ENCODE results near the gene FBXO36. TPM values are rescaled to one million over a fixed set of nuclear protein-coding genes. Genes with fewer than 3 reads are reported as not detected.

FBXO36 gene
- total and polyA plus RNA-seq, 10 donors, result 0.36 to 2.6 (median 1.0) TPM

GRCh38 chr2:230043025-230043424 lies 120.7 kb downstream of the FBXO36 start:
- Histone ChIP-seq H3K4me1 (no peaks in the 10 kb centered on the region), H3K4me3 (no peak overlapping the region), H3K9me3 (no peaks in the 10 kb centered on the region), H3K27me3 (replicated peaks in 1 of 7) (no peaks in the 10 kb centered on the region), H3K27ac (no peak overlapping the region), H3K36me3 (peaks cover 0 to 24% (median 6%) of the 10 kb centered on the region in 6 donors)
- TF ChIP-seq CTCF (IDR thresholded peaks at IDR 0.05 in 8 of 11, conservative IDR thresholded peaks at IDR 0.05 in 3 of 11) (no peak), POLR2A (IDR thresholded peaks at IDR 0.05) (no peak), POLR2AphosphoS5 (IDR thresholded peaks at IDR 0.05) (no peak)
- intact Hi-C loops (cut with DNase I; ENCODE audit: low total_unique reads), result no loop called here
- no peak for DNase-seq
- WGBS, 5 donors, result 78 to 98% (median 92%) methylated on average over 5 of the region's 5 CpGs

GRCh38 chr2:230043461-230043860 lies 121.2 kb downstream of the FBXO36 start:
- no peak overlapping the region for H3K4me3 ChIP-seq
- TF ChIP-seq POLR2AphosphoS5 (IDR thresholded peaks at IDR 0.05) (no peak), POLR2A (IDR thresholded peaks at IDR 0.05) (no peak), CTCF (IDR thresholded peaks at IDR 0.05 in 8 of 11, conservative IDR thresholded peaks at IDR 0.05 in 3 of 11) (no peak)
- no peak overlapping the region for H3K27ac ChIP-seq
- intact Hi-C loops (cut with DNase I; ENCODE audit: low total_unique reads), result no loop called here
- no peaks in the 10 kb centered on the region for H3K9me3 ChIP-seq
- no peaks in the 10 kb centered on the region for H3K4me1 ChIP-seq
- 89 to 100% (median 95%) methylated on average over 2 of the region's 2 CpGs for WGBS, 5 donors
- H3K36me3 ChIP-seq, result peaks cover 0 to 24% (median 6%) of the 10 kb centered on the region in 6 donors
- no peaks in the 10 kb centered on the region for H3K27me3 ChIP-seq (replicated peaks in 1 of 7)
- no peak for DNase-seq

GRCh38 chr2:230046491-230046890 lies 124.2 kb downstream of the FBXO36 start:
- H3K9me3 ChIP-seq, result no peaks in the 10 kb centered on the region
- H3K27me3 ChIP-seq (replicated peaks in 1 of 7), result no peaks in the 10 kb centered on the region
- DNase-seq, result no peak
- H3K27ac ChIP-seq, result no peak overlapping the region
- H3K4me1 ChIP-seq, result peaks cover 0 to 3% (median 0%) of the 10 kb centered on the region in 6 donors
- TF ChIP-seq POLR2AphosphoS5 (IDR thresholded peaks at IDR 0.05), result no peak
- no peak for TF ChIP-seq POLR2A (IDR thresholded peaks at IDR 0.05)
- TF ChIP-seq CTCF (IDR thresholded peaks at IDR 0.05 in 8 of 11, conservative IDR thresholded peaks at IDR 0.05 in 3 of 11), result no peak
- H3K4me3 ChIP-seq, result no peak overlapping the region
- peaks cover 0 to 24% (median 6%) of the 10 kb centered on the region in 6 donors for H3K36me3 ChIP-seq
- intact Hi-C loops (cut with DNase I; ENCODE audit: low total_unique reads), result no loop called here
- 96 to 98% (median 97%) methylated on average over 16 of the region's 16 CpGs for WGBS, 5 donors

GRCh38 chr2:230048010-230048671 lies 125.8 kb downstream of the FBXO36 start:
- DNase-seq, result no peak
- peaks cover 0 to 3% (median 0%) of the 10 kb centered on the region in 6 donors for H3K4me1 ChIP-seq
- no peak overlapping the region for H3K27ac ChIP-seq
- no peak overlapping the region for H3K4me3 ChIP-seq
- peaks cover 0 to 24% (median 6%) of the 10 kb centered on the region in 6 donors for H3K36me3 ChIP-seq
- H3K9me3 ChIP-seq, result no peaks in the 10 kb centered on the region
- WGBS, 5 donors, result 83 to 91% (median 90%) methylated on average over 4 of the region's 4 CpGs
- no peak for TF ChIP-seq POLR2AphosphoS5 (IDR thresholded peaks at IDR 0.05)
- no peak for TF ChIP-seq POLR2A (IDR thresholded peaks at IDR 0.05)
- TF ChIP-seq CTCF (IDR thresholded peaks at IDR 0.05 in 8 of 11, conservative IDR thresholded peaks at IDR 0.05 in 3 of 11), result no peak
- H3K27me3 ChIP-seq (replicated peaks in 1 of 7), result no peaks in the 10 kb centered on the region
- intact Hi-C loops (cut with DNase I; ENCODE audit: low total_unique reads), result no loop called here

All from spleen (tissue), 11 donors.